Testis (tissue), 2 donors: Measurements from ENCODE around the gene ZKSCAN3.

Experiments
- CTCF ChIP-seq, 3 experiments: fragments of 450-650 bp in 2 of 3; fragments of 200-600 bp in 1 of 3; sonication (generic) in 1 of 3; IDR thresholded peaks; one replicate each; pipeline ENCODE4 v1.5.1; 2016 to 2019; ENCODE audit warnings: antibody characterized with exemption in 3 of 3, mild to moderate bottlenecking in 2 of 3, moderate library complexity in 1 of 3
- POLR2A ChIP-seq: fragments of 450-650 bp; IDR thresholded peaks from one replicate; pipeline ENCODE4 v1.6.1; 2017; ENCODE audit warnings: antibody characterized with exemption, mild to moderate bottlenecking, moderate library complexity

- no peak for TF ChIP-seq CTCF (IDR thresholded peaks at IDR 0.05)
- no peak for TF ChIP-seq POLR2A
These were observed 28.1 kb downstream of the ZKSCAN3 start for GRCh38 chr6:28377879-28378278.
